Peyer's patch (tissue), 4 donors: ENCODE data around the gene KRT33B.
"Not testable (repeated sequence)": the region's sequence is repeated elsewhere in the genome, so short reads cannot be mapped to it uniquely, and the experiment has no call there.

ENCODE experiments used
- POLR2A ChIP-seq, 2 donors: fragments of 450-650 bp; IDR thresholded peaks; one replicate each; pipeline ENCODE4 v1.5.1; 2017; ENCODE audit warnings: antibody characterized with exemption in 2 of 2, mild to moderate bottlenecking in 2 of 2, moderate library complexity in 2 of 2
- TF ChIP-seq, protein P1 (sequence below), 6 experiments: fragments of 450-650 bp in 4 of 6; fragments of 200-600 bp in 2 of 6; sonication (generic) in 1 of 6; IDR thresholded peaks; one replicate each; pipeline ENCODE4 v1.5.1; 2017 to 2019; ENCODE audit warnings: antibody characterized with exemption in 6 of 6, mild to moderate bottlenecking in 3 of 6, moderate library complexity in 1 of 6

DNA sequence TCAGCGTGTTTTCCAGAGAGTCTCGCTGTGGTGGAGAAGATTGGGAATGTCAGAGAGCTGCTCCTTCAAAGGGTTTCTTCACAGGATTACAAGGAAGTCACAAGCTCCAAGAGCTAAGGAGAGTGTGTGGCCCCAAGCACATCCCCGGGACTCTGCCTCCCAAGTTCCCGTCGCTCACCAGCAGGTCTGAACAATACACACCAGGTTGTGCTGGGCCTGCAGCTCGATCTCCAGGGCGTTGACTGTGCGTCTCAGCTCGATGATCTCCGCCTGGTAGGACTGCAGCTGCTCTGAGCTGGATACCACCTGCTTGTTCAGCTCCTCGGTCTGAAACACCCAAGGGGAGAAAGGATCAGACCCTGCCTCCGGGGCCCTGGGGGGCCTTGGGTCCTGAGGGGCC is 25.4 kb upstream of the KRT33B start:
- TF ChIP-seq, protein P1, sequence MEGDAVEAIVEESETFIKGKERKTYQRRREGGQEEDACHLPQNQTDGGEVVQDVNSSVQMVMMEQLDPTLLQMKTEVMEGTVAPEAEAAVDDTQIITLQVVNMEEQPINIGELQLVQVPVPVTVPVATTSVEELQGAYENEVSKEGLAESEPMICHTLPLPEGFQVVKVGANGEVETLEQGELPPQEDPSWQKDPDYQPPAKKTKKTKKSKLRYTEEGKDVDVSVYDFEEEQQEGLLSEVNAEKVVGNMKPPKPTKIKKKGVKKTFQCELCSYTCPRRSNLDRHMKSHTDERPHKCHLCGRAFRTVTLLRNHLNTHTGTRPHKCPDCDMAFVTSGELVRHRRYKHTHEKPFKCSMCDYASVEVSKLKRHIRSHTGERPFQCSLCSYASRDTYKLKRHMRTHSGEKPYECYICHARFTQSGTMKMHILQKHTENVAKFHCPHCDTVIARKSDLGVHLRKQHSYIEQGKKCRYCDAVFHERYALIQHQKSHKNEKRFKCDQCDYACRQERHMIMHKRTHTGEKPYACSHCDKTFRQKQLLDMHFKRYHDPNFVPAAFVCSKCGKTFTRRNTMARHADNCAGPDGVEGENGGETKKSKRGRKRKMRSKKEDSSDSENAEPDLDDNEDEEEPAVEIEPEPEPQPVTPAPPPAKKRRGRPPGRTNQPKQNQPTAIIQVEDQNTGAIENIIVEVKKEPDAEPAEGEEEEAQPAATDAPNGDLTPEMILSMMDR (IDR thresholded peaks at IDR 0.05): not testable (repeated sequence)
- not testable (repeated sequence) for TF ChIP-seq POLR2A (IDR thresholded peaks at IDR 0.05)
